Prostate gland (tissue), 2 donors: Measurements from ENCODE around the gene TBKBP1.

Experiments used
- CTCF ChIP-seq, 4 experiments: fragments of 200-600 bp in 2 of 4; fragments of 450-650 bp in 2 of 4; sonication (generic) in 2 of 4; IDR thresholded peaks; 1 replicate in 3 of 4; 2 replicates in 1 of 4; pipeline ENCODE4 v1.5.1; 2016 to 2019; ENCODE audit warnings: antibody characterized with exemption in 4 of 4, mild to moderate bottlenecking in 2 of 4, moderate library complexity in 2 of 4
- POLR2A ChIP-seq: fragments of 450-650 bp; IDR thresholded peaks from one replicate; pipeline ENCODE4 v1.6.1; 2016; ENCODE audit warnings: antibody characterized with exemption, mild to moderate bottlenecking
- POLR2AphosphoS5 ChIP-seq: sonication (generic); formaldehyde crosslinking; IDR thresholded peaks from one replicate; pipeline ENCODE4 v1.6.1; 2017; ENCODE audit warnings: antibody characterized with exemption

GRCh38 chr17:47676510-47677165, 17.3 kb upstream of the TBKBP1 start:
- TF ChIP-seq POLR2AphosphoS5 (no peak), CTCF (IDR thresholded peaks at IDR 0.05) (no peak), POLR2A (no peak)
